AG04449 (cell line): ENCODE results near the gene DNAH17.

Experiments
- CTCF ChIA-PET: fragments of 350-600 bp; formaldehyde crosslinking; extraction: SDS; loops from one replicate; lab custom pipeline; 2021; ENCODE audit warnings: antibody characterized with exemption; lab: Yijun Ruan, JAX
- POLR2A ChIA-PET: fragments of 400-600, 350-600 bp; formaldehyde crosslinking; extraction: SDS; loops from one replicate; lab custom pipeline; 2020; ENCODE audit warnings: antibody characterized with exemption, inconsistent platforms; lab: Yijun Ruan, JAX
- DNase-seq: peaks from one replicate; pipeline ENCODE4 v3.0.0-alpha.2; 2010; ENCODE audit warnings: low read depth, low spot score
- H3K4me3 ChIP-seq: 2 replicates; pipeline ENCODE4 v1.5.1; 2011; ENCODE audit warnings: low read depth, mild to moderate bottlenecking, control low read depth, low read length
- CTCF ChIP-seq: IDR thresholded peaks from one replicate; pipeline ENCODE4 v1.5.1; 2011; ENCODE audit warnings: mild to moderate bottlenecking, moderate library complexity, low read length, control low read depth, inconsistent platforms; ENCODE audit not compliant: insufficient read depth; ENCODE audit errors: missing control alignments

Gene DNAH17

GRCh38 chr17:78381601-78382232, 195.5 kb downstream of the DNAH17 start:
- DNase-seq = no peak
- ChIA-PET CTCF (interaction anchor here (0.7 to 3.9 kb wide), 5 partner anchors 9 to 40 kb away, joined by 3 to 30 read pairs (median 3); no protein-coding TSS in a partner anchor), POLR2A (interaction anchor here (0.8 to 1.6 kb wide), 2 partner anchors 17 to 22 kb away, joined by 3 to 4 read pairs; partner anchors contain the start of gene SOCS3)
- no peak for TF ChIP-seq CTCF
- H3K4me3 ChIP-seq = peak overlapping the region; percentile 35

DNA sequence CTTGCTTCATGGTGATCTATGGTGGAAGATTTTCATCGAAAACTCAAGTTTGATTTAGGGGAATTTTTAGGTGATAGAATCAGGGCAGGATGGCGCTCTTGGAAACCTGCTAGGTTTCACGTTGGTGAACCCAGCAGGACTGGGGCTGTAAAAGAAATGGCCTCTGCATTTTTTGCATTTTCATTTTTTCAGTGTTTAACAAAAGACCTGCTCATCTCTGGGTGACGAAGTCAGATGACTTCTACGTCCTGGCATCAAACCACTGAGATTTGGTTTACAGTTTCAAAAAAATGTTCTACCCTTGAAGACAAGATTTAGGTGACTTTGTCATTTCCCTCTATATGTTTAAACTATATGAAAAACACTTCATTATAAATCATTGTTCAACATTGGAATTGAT, 196.8 kb downstream of the DNAH17 start:
- TF ChIP-seq CTCF = no peak
- ChIA-PET CTCF (interaction anchor here (9.3 kb wide), 1 partner anchor 17 kb away, joined by 120 read pairs; no protein-coding TSS in a partner anchor), POLR2A (interaction anchor here (0.5 to 1.6 kb wide), 2 partner anchors 10 to 21 kb away, joined by 4 read pairs; partner anchors contain the start of gene SOCS3)
- H3K4me3 ChIP-seq = no peak overlapping the region
- no peak for DNase-seq

DNA sequence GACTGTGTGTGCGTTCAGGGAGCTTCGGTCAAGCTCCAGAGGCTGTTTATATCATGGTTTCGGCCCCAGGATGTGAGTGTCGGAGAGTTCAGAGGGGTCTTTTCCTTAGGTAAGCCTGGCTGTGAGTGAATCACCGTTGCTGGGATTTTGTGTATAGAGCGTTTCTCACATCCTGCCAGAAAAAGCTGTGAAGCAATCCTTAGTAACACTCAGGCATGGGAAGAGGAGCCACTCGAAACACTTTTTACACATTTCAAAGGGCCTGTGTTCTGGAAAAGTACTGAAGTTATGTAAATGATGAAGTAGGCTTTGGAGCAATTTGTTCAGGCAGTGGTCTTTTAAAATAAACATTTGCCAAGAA, 198.1 kb downstream of the DNAH17 start:
- H3K4me3 ChIP-seq = peak overlapping the region; percentile 81
- POLR2A ChIA-PET = interaction anchor here (1.2 kb wide), 1 partner anchor 11 kb away, joined by 3 read pairs; no protein-coding TSS in a partner anchor
- no peak for DNase-seq
- no peak for TF ChIP-seq CTCF
- CTCF ChIA-PET = interaction anchor here (1.0 to 9.3 kb wide), 2 partner anchors 16 to 23 kb away, joined by 3 to 120 read pairs; no protein-coding TSS in a partner anchor

- peak within 1 kb of the TSS; percentile 81 for H3K4me3 ChIP-seq
- TF ChIP-seq CTCF = no peak
- ChIA-PET CTCF (interaction anchor here (1.0 to 9.3 kb wide), 4 partner anchors 10 to 44 kb away, joined by 3 to 120 read pairs (median 5); no protein-coding TSS in a partner anchor), POLR2A (interaction anchor here (1.1 to 1.2 kb wide), 2 partner anchors 12 to 18 kb away, joined by 3 read pairs; partner anchors contain the start of gene SOCS3)
- no peak for DNase-seq
Observed at GRCh38 chr17:78378225-78379130, 198.7 kb downstream of the DNAH17 start, which contains the start of gene PGS1. Gene PGS1 (plus strand): TSS chr17:78378649. CDS start chr17:78378666, 17 bp downstream.

GRCh38 chr17:78377858-78378224, 199.4 kb downstream of the DNAH17 start:
- TF ChIP-seq CTCF = no peak
- no peak for DNase-seq
- peak overlapping the region; percentile 81 for H3K4me3 ChIP-seq
- CTCF ChIA-PET = interaction anchor here (1.2 to 9.3 kb wide), 3 partner anchors 10 to 44 kb away, joined by 4 to 120 read pairs (median 6); no protein-coding TSS in a partner anchor
- POLR2A ChIA-PET = interaction anchor here (1.1 kb wide), 1 partner anchor 18 kb away, joined by 3 read pairs; the partner anchor contains the start of gene SOCS3
